Endothelial cell of umbilical vein (primary cell): Measurements from ENCODE around the gene DCAF6. TPM values are rescaled to one million over a fixed set of nuclear protein-coding genes. Genes with fewer than 3 reads are reported as not detected.

ENCODE experiments used
- BruUV-seq: library from RNA; stranded (reverse); fragments of 400-500 nt; replicated peaks from 2 replicates; lab custom pipeline; 2021; lab: Mats Ljungman, UMichigan
- CTCF ChIA-PET: fragments of 300-600, 350-600 bp; sonication (Branson Sonifier 250); formaldehyde crosslinking; loops from one replicate; lab custom pipeline; 2021; ENCODE audit warnings: antibody characterized with exemption, inconsistent platforms; lab: Charles Lee
- POLR2A ChIA-PET: fragments of 300-600, 350-600 bp; sonication (Branson Sonifier 250); formaldehyde crosslinking; loops from one replicate; lab custom pipeline; 2021; ENCODE audit warnings: antibody characterized with exemption, inconsistent platforms; lab: Charles Lee
- DNase-seq: peaks from one replicate; pipeline ENCODE4 v3.0.0-alpha.2; 2011; ENCODE audit warnings: low read depth, low spot score
- FAIRE-seq: peaks from 2 replicates; lab custom pipeline; 2011; peaks lifted over from hg19 to GRCh38; lab: Jason Lieb, UNC
- H2AFZ ChIP-seq: 2 replicates; pipeline ENCODE4 v1.6.0; 2012; ENCODE audit warnings: low read depth, low read length, control low read depth, inconsistent platforms
- H3K27ac ChIP-seq: 2 replicates; pipeline ENCODE4 v1.5.1; 2011; ENCODE audit warnings: low read depth, mild to moderate bottlenecking, control low read depth, low read length, moderate library complexity; ENCODE audit not compliant: insufficient read depth
- H3K27me3 ChIP-seq, 2 experiments: 2 replicates each; pipeline versions ENCODE4 v1.6.0 to v1.6.1; 2011; ENCODE audit warnings: low read length in 2 of 2, mixed read lengths in 1 of 2; ENCODE audit not compliant: control insufficient read depth in 2 of 2, insufficient read depth in 2 of 2
- H3K36me3 ChIP-seq, 2 experiments: 2 replicates in 1 of 2; 3 replicates in 1 of 2; pipeline ENCODE4 v1.5.1; 2011; ENCODE audit warnings: low read length in 2 of 2, mild to moderate bottlenecking in 1 of 2, moderate library complexity in 1 of 2; ENCODE audit not compliant: control insufficient read depth in 2 of 2, insufficient read depth in 2 of 2; ENCODE audit errors: extremely low read depth in 1 of 2
- H3K4me1 ChIP-seq: 3 replicates; pipeline ENCODE4 v1.5.1; 2011; ENCODE audit warnings: mild to moderate bottlenecking, low read length; ENCODE audit not compliant: control insufficient read depth, insufficient read depth; ENCODE audit errors: extremely low read depth
- H3K4me2 ChIP-seq: 2 replicates; pipeline ENCODE4 v1.6.1; 2011; ENCODE audit warnings: low read length, control low read depth, mixed read lengths; ENCODE audit not compliant: insufficient read depth
- H3K4me3 ChIP-seq, 3 experiments: fragments of 200-600 bp in 1 of 3; sonication (generic), shearing (Covaris generic) in 1 of 3; replicated peaks in 1 of 3; 2 replicates each; pipeline ENCODE4 v1.5.1; 2011 to 2016; ENCODE audit warnings: control low read depth in 3 of 3, low read length in 3 of 3, mild to moderate bottlenecking in 2 of 3, inconsistent platforms in 1 of 3, low read depth in 1 of 3, moderate library complexity in 1 of 3; ENCODE audit not compliant: insufficient read depth in 1 of 3
- H3K79me2 ChIP-seq: 2 replicates; pipeline ENCODE4 v1.6.0; 2012; ENCODE audit warnings: low read length, inconsistent platforms; ENCODE audit not compliant: control insufficient read depth, insufficient read depth
- H3K9ac ChIP-seq: replicated peaks from 2 replicates; pipeline ENCODE3; 2011; ENCODE audit warnings: low read length, control low read depth; ENCODE audit not compliant: insufficient read depth; ENCODE audit errors: extremely low read depth
- H3K9me1 ChIP-seq: replicated peaks from 3 replicates; pipeline ENCODE4 v1.6.0; 2011; ENCODE audit warnings: mild to moderate bottlenecking, low read length; ENCODE audit not compliant: control insufficient read depth, insufficient read depth; ENCODE audit errors: extremely low read depth
- H3K9me3 ChIP-seq: replicated peaks from 2 replicates; pipeline ENCODE4 v1.5.1; 2012; ENCODE audit warnings: low read length, inconsistent platforms; ENCODE audit not compliant: control insufficient read depth, insufficient read depth
- H4K20me1 ChIP-seq: replicated peaks from 2 replicates; pipeline ENCODE3; 2011; ENCODE audit warnings: mild to moderate bottlenecking, low read length; ENCODE audit not compliant: control insufficient read depth, insufficient read depth; ENCODE audit errors: extremely low read depth
- EZH2 ChIP-seq: IDR thresholded peaks from 2 replicates; pipeline ENCODE4 v1.6.1; 2012; ENCODE audit warnings: borderline replicate concordance, low read depth, mild to moderate bottlenecking, moderate library complexity, low read length, inconsistent platforms; ENCODE audit not compliant: severe bottlenecking
- FOS ChIP-seq: IDR thresholded peaks from 2 replicates; pipeline ENCODE4 v1.6.1; 2011; ENCODE audit warnings: mild to moderate bottlenecking, low read length, moderate library complexity, borderline replicate concordance; ENCODE audit not compliant: insufficient read depth
- GATA2 ChIP-seq: IDR thresholded peaks from 2 replicates; pipeline ENCODE4 v1.7.0; 2011; ENCODE audit warnings: low read depth, mild to moderate bottlenecking, moderate library complexity, mixed read lengths, low read length; ENCODE audit not compliant: insufficient read length, insufficient read depth
- JUN ChIP-seq: IDR thresholded peaks from 2 replicates; pipeline ENCODE4 v1.6.1; 2011; ENCODE audit warnings: borderline replicate concordance, low read depth; ENCODE audit not compliant: insufficient read length, insufficient read depth
- MYC ChIP-seq: IDR thresholded peaks from one replicate; pipeline ENCODE4 v1.6.1; 2011; ENCODE audit warnings: mild to moderate bottlenecking, low read depth, low read length
- POLR2A ChIP-seq: IDR thresholded peaks from 2 replicates; pipeline ENCODE4 v1.6.1; 2012; ENCODE audit warnings: low read depth, mild to moderate bottlenecking, control low read depth, low read length
- POLR2AphosphoS5 ChIP-seq: IDR thresholded peaks from 2 replicates; pipeline ENCODE4 v1.6.1; 2012; ENCODE audit warnings: low read depth, mild to moderate bottlenecking, control low read depth, low read length, moderate library complexity; ENCODE audit not compliant: insufficient read depth
- dilution Hi-C: fragments of 300-500 bp; cut with MboI; formaldehyde crosslinking; loops from one replicate; pipeline ENCODE4 v1.15.0; 2019; ENCODE audit warnings: low sequenced_read_pairs; ENCODE audit not compliant: extremely low pct_ligation_motif_present
- intact Hi-C: fragments of 100-400 bp; cut with micrococcal nuclease; formaldehyde crosslinking; loops from one replicate; pipeline ENCODE4 v1.10.0; 2022
- polyA plus RNA-seq, 4 experiments: library from polyadenylated mRNA; depleted of rRNA in 3 of 4; stranded (reverse) in 3 of 4; unstranded in 1 of 4; fragments of >200 nt; gene quantifications; 2 replicates each; pipeline versions ENCODE4 v1.2.1 to v1.2.3, GENCODE V29; 2011 to 2012; ENCODE audit warnings: missing spikeins in 1 of 4
- total RNA-seq: library from RNA; stranded (reverse); gene quantifications from 2 replicates; pipeline ENCODE4 v1.2.3, GENCODE V29; 2021
- TF ChIP-seq, protein P1 (sequence below), 2 donors: IDR thresholded peaks; 1 replicate in 1 of 2; 2 replicates in 1 of 2; pipeline ENCODE4 v1.5.1; 2011; ENCODE audit warnings: low read length in 2 of 2, mild to moderate bottlenecking in 2 of 2, moderate library complexity in 2 of 2, control low read depth in 1 of 2, inconsistent platforms in 1 of 2, low read depth in 1 of 2; ENCODE audit not compliant: insufficient read depth in 1 of 2; ENCODE audit errors: extremely low read depth in 1 of 2
- TF ChIP-seq, protein P2 (sequence below): IDR thresholded peaks from 2 replicates; pipeline ENCODE4 v1.6.1; 2011; ENCODE audit not compliant: insufficient read depth, insufficient read length

The DCAF6 gene
- total and polyA plus RNA-seq, 2 donors (not counting 3 experiments of a cell fraction or from before 2014, with no cell fraction given) = 28.6 to 39.4 TPM

DNA sequence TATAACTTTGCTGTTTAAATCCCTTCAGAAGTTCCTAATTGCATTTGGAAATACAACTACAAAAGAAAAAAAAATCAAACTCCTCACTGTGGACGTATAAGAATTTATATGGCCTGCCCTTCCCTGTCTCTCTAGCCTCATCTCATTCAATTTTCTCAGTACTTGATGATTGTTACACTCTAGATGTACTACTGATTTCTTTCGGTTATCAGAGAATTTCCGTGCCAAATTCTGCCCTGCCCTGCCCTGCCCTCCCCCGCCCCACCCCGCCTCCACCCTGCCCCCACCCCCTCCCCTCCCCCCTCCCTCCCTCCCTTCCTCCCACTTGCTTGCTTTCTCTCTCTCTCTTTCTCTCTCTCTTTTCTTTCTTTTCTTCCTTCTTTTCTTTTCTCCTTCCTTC lies 72.1 kb downstream of the DCAF6 start:
- Histone ChIP-seq H3K9me1 (no peaks in the 10 kb centered on the region), H3K4me2 (no peak overlapping the region), H3K27ac (no peak overlapping the region), H3K4me3 (no peak overlapping the region), H3K36me3 (peaks cover 2 to 3% of the 10 kb centered on the region in 2 experiments), H3K9ac (no peak overlapping the region), H3K27me3 (no peaks in the 10 kb centered on the region), H4K20me1 (no peaks in the 10 kb centered on the region), H3K4me1 (no peaks in the 10 kb centered on the region), H3K9me3 (no peaks in the 10 kb centered on the region), H2AFZ (no peak overlapping the region), H3K79me2 (no peaks in the 10 kb centered on the region)
- FAIRE-seq (no peak), DNase-seq (no peak)
- TF ChIP-seq POLR2A (no peak), GATA2 (no peak), JUN (no peak), FOS (no peak), MYC (no peak), POLR2AphosphoS5 (no peak), EZH2 (no peak)
- TF ChIP-seq, protein P1, sequence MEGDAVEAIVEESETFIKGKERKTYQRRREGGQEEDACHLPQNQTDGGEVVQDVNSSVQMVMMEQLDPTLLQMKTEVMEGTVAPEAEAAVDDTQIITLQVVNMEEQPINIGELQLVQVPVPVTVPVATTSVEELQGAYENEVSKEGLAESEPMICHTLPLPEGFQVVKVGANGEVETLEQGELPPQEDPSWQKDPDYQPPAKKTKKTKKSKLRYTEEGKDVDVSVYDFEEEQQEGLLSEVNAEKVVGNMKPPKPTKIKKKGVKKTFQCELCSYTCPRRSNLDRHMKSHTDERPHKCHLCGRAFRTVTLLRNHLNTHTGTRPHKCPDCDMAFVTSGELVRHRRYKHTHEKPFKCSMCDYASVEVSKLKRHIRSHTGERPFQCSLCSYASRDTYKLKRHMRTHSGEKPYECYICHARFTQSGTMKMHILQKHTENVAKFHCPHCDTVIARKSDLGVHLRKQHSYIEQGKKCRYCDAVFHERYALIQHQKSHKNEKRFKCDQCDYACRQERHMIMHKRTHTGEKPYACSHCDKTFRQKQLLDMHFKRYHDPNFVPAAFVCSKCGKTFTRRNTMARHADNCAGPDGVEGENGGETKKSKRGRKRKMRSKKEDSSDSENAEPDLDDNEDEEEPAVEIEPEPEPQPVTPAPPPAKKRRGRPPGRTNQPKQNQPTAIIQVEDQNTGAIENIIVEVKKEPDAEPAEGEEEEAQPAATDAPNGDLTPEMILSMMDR (IDR thresholded peaks at IDR 0.05; ENCODE audit: extremely low read depth in 1 of 2, insufficient read depth in 1 of 2, low read depth in 1 of 2, low read length in 2 of 2) = no peak
- TF ChIP-seq, protein P2, sequence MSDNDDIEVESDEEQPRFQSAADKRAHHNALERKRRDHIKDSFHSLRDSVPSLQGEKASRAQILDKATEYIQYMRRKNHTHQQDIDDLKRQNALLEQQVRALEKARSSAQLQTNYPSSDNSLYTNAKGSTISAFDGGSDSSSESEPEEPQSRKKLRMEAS = no peak
- intact Hi-C loops = no loop called here
- no TSS peak for BruUV-seq
- CTCF ChIA-PET = no interaction called here
- POLR2A ChIA-PET = no interaction called here
- dilution Hi-C loops = no loop called here
